Iris pigment epithelial cell (primary cell): Measurements from ENCODE around the gene PRAMEF15.
"Not testable (repeated sequence)": the region's sequence is repeated elsewhere in the genome, so short reads cannot be mapped to it uniquely, and the experiment has no call there.

Experiments
- DNase-seq: peaks from one replicate; pipeline ENCODE4 v3.0.0-alpha.2; 2011; ENCODE audit warnings: low read depth

The PRAMEF15 gene

DNA sequence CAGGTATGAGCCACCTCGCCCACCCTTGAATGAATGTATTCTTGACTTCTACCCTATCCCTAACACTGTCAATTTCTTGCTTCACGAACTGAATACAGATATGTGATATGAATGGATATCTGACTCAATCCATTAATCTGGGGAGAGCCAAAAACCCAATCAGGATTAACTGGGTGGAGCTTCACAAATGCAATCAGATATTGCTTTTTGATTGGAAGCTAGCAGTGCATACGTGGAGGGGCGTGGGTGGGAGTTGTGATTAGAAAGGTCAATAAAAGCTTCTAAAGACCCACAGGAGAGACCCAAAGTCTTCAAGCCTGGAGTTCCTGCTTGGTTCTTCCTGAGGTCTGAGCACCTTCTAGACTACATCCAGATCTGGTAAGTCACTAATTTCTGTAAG lies at the start of gene PRAMEF15:
TSS of gene PRAMEF15 (plus strand) at position 301 of the 400 bp plus-strand sequence. CDS start 2,827 bp downstream, outside the sequence.
- DNase-seq: not testable (repeated sequence)

DNA sequence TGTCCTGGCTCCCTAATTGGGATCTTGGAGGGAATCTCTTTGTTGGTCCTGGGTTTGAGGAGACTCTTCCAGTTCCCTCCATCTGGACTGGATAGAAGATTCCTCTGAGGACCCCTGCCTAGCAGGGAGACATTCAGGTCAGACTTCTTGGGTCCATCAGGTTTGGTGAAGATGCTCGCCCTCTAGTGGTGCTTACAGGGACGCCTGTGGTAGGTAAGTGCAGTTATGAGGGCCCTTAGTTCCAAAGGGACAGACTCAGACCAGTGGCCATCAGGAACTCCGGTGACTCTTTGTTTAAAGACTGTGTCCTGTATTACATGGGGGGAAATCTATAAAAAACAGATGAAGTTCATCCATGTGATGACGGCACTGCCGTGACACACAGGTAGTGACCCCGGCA lies 38.4 kb upstream of the PRAMEF15 start:
- DNase-seq: not testable (repeated sequence)

DNA sequence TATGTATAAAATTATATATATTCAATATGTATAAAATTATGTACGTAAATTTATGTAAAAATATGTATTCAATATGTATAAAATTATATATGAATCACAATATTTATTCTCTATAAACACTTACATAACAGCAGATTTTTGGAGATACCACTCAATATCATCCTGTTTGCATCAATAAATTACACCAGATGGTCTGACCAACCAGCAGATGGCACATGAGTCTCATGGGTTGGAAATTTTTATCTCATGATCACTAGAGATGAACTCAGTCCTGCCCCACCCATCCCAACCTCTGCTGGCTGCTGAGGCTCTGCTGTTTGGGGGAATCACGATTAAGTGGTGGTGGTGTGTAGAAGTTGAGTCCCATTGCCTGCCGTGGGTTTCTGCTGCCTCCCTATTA lies 35.8 kb upstream of the PRAMEF15 start:
- DNase-seq: not testable (repeated sequence)

DNA sequence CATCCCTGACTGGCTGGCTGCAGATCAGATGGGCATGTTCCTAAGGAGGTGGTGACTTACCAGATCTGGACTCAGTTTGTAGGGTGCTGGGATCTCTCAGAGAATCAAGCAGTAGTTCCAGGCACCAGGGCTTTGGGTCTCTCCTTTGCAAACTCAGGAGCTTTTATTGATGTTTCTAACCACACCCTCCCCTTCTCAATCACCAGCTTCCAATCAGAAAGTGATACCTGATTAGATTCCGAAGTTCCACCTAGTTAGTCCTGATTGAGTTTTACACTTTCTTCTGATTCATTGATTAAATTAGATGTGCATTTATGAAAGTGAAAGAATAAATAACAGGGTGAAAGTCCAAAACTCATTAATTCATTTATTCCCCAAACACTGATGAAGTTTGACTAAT lies 30.3 kb upstream of the PRAMEF15 start, which contains the start of gene PRAMEF8:
TSS of gene PRAMEF8 (minus strand) at position 101 of the 400 bp plus-strand sequence. CDS start 1,046 bp downstream, outside the sequence.
- DNase-seq: not testable (repeated sequence)

DNA sequence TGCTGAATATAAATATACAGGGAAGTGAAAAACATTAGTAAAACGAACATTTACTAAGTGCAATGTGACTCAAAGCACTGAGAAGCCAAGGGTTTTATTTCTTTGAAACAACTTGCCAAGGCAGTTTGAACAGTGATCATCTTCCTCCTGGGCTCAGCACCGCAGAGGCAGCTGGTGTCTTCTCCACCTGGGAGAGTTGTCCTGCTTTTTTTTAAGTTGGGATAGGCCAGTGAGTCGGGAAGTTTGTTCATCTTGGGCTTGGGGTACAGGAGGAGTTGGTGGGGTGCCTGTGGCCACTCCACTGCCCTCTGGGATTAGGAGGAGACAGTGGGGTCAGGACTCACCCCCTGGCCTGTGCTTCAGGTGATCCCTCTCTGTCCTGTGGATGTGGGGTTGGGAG lies 26.4 kb upstream of the PRAMEF15 start:
- DNase-seq: not testable (repeated sequence)

DNA sequence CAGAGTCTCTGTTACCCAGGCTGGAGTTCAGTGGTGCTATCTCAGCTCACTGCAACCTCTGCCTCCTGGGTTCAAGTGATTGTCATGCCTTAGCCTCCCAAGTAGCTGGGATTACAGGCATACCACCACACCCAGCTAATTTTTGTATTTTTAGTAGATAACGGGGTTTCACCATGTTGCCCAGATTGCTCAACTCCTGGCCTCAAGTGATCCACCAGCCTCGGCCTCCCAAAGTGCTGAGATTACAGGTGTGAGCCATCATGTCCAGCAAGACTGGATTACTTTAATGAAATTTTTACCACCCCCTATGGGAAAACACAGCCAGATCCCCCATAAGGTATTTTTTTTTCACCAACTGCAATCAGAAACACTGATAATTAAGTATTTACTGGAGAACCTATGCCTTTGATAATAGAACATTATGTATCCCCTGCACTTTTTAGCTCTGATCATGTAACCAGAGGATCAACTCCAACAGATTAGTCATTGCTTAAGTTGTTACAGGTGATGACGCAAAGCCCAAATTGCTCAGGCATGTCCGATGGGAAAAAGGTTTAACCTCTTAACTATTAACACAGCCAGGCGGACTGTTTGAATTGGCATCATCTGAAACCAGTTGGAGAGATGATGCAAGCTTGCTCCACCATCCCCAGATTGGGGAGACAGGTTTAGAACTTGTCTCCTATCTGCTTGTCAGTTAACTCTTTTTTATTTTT lies 18.0 kb upstream of the PRAMEF15 start:
- DNase-seq: not testable (repeated sequence)

DNA sequence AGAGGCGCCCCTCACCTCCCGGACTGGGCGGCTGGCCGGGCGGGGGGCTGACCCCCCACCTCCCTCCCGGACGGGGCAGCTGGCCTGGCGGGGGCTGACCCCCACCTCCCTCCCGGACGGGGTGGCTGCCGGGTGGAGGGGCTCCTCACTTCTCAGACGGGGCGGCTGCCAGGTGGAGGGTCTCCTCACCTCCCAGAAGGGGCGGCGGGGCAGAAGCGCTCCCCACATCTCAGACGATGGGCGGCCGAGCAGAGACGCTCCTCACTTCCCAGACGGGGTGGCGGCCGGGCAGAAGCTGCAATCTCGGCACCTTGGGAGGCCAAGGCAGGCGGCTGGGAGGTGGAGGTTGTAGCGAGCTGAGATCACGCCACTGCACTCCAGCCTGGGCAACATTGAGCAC lies 16.7 kb upstream of the PRAMEF15 start:
- not testable (repeated sequence) for DNase-seq

DNA sequence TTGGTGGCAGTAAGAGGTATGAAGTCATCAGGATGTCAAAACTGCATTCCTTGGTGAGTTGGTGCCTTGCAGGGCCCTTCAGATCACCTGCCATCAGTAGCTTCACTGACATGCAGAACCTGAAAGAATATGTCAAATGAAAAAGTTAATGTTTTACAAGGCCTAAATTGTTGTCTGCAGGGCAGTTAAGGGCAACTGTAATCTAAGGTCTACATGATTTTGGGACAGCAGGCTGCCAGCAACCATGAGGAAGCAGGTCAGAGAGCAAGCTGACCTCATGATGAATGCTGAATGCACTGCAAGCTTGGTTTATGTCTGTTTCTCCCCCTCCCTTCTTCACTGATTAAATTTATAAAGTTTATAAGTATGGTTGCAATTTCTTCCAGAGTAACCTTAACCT lies 13.2 kb upstream of the PRAMEF15 start:
- not testable (repeated sequence) for DNase-seq

DNA sequence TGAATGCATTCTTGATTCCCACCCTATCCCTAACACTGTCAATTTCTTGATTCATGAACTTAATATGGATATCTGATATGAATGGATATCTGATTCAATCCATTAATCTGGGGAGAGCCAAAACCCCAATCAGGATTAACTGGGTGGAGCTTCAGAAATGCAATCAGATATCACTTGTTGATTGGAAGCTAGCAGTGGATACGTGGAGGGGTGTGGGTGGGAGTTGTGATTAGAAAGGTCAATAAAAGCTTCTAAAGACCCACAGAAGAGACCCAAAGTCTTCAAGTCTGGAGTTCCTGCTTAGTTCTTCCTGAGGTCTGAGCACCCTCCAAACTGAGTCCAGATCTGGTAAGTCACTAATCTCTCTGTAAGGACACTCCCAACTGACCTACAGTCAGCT lies 12.1 kb upstream of the PRAMEF15 start, which contains the start of gene PRAMEF33:
TSS of gene PRAMEF33 (plus strand) at position 301 of the 400 bp plus-strand sequence. CDS start 2,416 bp downstream, outside the sequence.
- not testable (repeated sequence) for DNase-seq

DNA sequence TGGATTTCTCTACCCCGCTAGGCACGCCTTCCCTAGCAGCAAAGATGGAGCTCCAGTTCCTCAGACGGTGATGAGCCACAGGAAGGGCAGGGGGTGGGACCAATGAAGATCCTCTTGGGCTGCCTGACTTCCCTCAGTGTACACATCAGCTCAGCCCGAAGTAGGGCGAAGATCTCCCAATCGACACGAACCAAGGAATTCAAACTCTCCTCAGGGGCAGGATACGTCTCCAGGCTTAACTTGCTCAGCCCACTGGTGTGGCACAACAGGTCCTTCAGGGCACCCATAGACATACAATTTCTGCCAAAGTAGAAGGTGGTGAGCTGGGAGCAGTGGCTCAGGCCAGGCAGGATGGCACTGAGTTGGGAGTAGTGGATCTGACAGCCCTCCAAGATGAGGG lies 27.1 kb downstream of the PRAMEF15 start:
- DNase-seq: not testable (repeated sequence)

DNA sequence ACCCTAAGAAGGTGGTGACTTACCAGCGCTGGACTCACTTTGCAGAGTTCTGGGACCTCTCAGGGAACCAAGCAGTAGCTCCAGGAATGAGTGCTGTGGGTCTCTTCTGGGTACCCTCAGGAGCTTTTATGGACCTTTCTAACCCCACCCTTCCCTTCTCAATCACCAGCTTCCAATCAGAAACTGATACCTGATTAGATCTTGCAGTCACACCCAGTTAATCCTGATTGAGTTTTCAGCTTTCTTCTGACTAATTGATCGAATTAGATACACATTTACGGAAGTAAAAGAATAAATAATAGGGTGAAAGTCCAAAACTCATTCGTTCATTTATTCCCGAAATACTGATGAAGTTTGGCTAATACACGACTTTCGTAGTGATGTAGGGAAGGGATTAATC lies 31.7 kb downstream of the PRAMEF15 start, which contains the start of gene PRAMEF14:
TSS of gene PRAMEF14 (minus strand) at position 101 of the 400 bp plus-strand sequence. CDS start 1,820 bp downstream, outside the sequence.
- DNase-seq: not testable (repeated sequence)

DNA sequence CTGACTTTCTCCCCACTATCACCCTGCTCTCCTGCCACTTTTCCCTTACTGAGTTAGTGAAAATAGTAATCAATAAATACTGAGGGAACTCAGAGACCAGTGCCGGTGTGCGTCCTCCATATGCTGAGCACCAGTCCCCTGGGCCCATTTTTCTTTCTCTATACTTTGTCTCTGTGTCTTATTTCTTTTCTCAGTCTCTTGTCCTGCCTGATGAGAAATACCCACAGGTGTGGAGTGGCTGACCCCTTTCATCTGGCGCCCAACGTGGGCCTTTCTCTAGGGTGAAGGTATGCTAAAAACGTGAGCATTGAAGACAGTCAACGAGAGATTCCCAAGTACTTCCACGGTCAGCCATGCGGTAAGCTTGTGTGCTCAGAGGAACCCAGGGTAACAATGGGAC lies 38.1 kb downstream of the PRAMEF15 start:
- not testable (repeated sequence) for DNase-seq

DNA sequence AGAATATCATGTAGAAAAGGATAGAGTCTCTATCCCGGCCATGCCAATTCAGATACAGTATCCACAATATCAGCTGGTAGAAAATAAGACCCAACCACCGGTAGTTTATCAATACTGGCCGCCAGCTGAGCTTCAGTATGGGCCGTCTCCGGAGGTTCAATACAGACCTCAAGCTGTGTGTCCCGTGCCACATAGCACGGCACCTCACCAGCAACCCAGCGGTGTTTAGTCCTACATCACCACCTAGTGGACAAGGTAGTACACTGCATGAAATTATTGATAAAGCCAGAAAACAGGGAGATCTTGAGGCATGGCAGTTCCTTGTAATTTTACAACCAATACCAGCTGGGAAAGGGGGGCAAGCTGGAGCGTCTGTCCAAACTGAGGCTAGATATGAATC lies 39.1 kb downstream of the PRAMEF15 start:
- DNase-seq: not testable (repeated sequence)

DNA sequence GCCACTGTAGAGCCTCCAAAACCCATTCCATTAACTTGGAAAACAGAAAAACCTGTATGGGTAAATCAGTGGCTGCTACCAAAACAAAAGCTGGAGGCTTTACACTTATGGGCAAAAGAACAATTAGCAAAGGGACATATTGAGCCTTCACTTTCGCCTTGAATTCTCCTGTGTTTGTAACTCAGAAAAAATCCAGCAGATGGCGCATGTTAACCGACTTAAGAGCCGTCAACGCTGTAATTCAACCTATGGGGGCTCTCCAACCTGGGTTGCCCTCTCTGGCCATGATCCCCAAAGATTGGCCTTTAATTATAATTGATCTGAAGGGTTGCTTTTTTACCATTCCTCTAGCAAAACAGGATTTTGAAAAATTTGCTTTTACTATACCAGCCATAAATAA lies 41.4 kb downstream of the PRAMEF15 start:
- peak; percentile 47 for DNase-seq

DNA sequence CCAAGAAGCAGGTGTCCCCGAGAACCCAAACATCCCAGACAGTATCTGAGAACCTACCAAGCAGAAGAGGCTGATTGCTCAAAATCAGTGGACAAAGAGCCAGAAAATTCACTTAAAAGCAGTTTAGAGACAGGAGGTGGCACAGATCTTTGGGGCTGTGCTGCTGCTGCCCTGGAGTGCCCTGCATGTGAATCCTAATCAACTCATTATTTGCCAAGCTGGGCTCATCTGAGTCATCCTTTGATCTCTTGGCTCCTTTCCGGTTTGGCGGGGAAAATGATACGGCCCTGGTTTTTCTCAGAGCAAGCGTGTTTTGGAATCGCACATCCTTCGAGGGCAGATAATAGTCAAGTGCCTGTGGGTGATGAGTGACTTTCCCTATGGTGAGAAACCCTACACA lies 47.0 kb downstream of the PRAMEF15 start:
- not testable (repeated sequence) for DNase-seq

DNA sequence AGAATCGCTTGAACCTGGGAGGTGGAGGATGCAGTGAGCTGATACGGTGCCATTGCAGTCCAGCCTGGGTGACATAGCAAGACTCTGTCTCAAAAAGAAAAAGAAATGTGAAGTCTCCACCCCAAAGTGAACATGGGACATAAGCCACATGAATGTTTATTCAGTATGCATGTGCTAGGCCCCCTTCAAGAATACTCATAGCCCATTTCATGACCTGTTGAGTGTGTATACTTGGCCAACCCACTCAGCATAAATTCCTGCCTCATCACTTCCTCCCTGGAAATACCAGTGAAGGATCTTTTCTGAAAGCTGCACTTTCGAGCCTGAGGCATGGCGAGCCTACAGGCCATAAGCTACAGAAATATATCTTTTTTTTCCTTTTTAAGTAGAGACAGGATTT lies 49.5 kb downstream of the PRAMEF15 start:
- not testable (repeated sequence) for DNase-seq

DNA sequence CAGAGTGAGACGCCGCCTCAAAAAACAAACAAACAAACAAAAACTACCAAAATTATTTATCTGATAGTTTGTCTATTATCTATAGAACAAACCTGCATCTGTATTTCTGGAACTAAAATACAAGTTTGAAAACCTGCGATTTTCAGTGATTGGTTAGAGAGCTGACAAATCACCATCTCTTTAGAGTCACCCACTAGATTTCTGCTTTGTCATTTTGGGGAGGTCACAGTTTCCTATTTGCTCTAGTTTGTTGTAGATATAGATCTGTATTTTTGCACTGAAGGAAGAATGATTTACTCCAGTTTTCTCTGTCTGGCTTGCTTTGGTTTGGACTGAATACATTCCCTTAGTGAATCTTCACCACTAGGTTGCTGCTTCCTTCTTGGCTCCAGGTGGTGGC lies 51.2 kb downstream of the PRAMEF15 start:
- DNase-seq: not testable (repeated sequence)

DNA sequence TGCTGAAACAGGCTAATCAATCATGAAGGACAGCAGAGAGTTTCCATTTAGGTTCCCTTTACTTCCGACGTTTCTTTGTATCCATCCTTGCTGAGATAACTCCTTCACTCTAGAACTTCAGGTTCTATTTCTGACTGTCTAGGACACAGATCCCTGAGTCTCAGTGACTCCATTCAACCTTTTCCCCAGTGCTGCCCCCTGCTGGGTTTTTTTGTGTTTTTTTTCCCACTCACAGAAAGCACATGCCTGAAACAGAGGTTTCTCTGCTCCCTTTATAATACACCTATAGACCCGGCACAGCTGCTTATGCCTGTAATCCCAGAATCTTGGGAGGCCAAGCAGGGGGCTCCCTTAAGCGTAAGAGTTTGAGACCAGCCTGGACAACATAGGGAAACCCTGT lies 53.2 kb downstream of the PRAMEF15 start:
- DNase-seq: not testable (repeated sequence)
